Prostate gland (tissue), 2 donors: Measurements from ENCODE around the gene PRKAG3. TPM values are rescaled to one million over a fixed set of nuclear protein-coding genes. Genes with fewer than 3 reads are reported as not detected.

Experiments
- DNase-seq: peaks from one replicate; pipeline ENCODE4 v3.0.0-alpha.2; 2019; ENCODE audit warnings: low spot score
- H3K27ac ChIP-seq, 2 donors: fragments of 200-600 bp; sonication (generic); 2 replicates each; pipeline ENCODE4 v1.5.1; 2017 to 2019
- H3K27me3 ChIP-seq: fragments of 200-600 bp; sonication (generic); replicated peaks from 2 replicates; pipeline ENCODE4 v1.5.1; 2019; ENCODE audit not compliant: insufficient read depth
- H3K36me3 ChIP-seq, 2 donors: fragments of 200-600 bp; sonication (generic); 1 replicate in 1 of 2; 2 replicates in 1 of 2; pipeline versions ENCODE4 v1.5.1 to v1.8.1; 2017 to 2019
- H3K4me1 ChIP-seq: fragments of 200-600 bp; sonication (generic); replicated peaks from 2 replicates; pipeline ENCODE4 v1.5.1; 2019
- H3K4me3 ChIP-seq, 2 donors: fragments of 200-600 bp; sonication (generic); 2 replicates each; pipeline ENCODE4 v1.5.1; 2017 to 2019
- H3K9me3 ChIP-seq: fragments of 200-600 bp; sonication (generic); 2 replicates; pipeline ENCODE4 v1.5.1; 2017
- CTCF ChIP-seq, 4 experiments: fragments of 200-600 bp in 2 of 4; fragments of 450-650 bp in 2 of 4; sonication (generic) in 2 of 4; IDR thresholded peaks; 1 replicate in 3 of 4; 2 replicates in 1 of 4; pipeline ENCODE4 v1.5.1; 2016 to 2019; ENCODE audit warnings: antibody characterized with exemption in 4 of 4, mild to moderate bottlenecking in 2 of 4, moderate library complexity in 2 of 4
- POLR2A ChIP-seq: fragments of 450-650 bp; IDR thresholded peaks from one replicate; pipeline ENCODE4 v1.6.1; 2016; ENCODE audit warnings: antibody characterized with exemption, mild to moderate bottlenecking
- POLR2AphosphoS5 ChIP-seq: sonication (generic); formaldehyde crosslinking; IDR thresholded peaks from one replicate; pipeline ENCODE4 v1.6.1; 2017; ENCODE audit warnings: antibody characterized with exemption
- WGBS: methylation state at CpG from one replicate; pipeline ENCODE4 v1.1.5; 2018; 5-methylcytosine and 5-hydroxymethylcytosine counted together
- intact Hi-C: fragments of 100-400 bp; cut with DNase I; formaldehyde crosslinking; loops from one replicate; pipeline ENCODE4 v1.14.2; 2022
- total RNA-seq, 2 donors: library from RNA; depleted of rRNA; stranded (reverse); fragments of >200 nt; gene quantifications; one replicate each; pipeline ENCODE4 v1.1.0, GENCODE V29; 2016

Gene PRKAG3
- total RNA-seq, 2 donors from 2014 or later = 0.14 TPM; not detected in 1

- TF ChIP-seq CTCF (IDR thresholded peaks at IDR 0.05) = no peak
- no peaks in the 10 kb centered on the region for H3K27me3 ChIP-seq
- no peaks in the 10 kb centered on the region for H3K9me3 ChIP-seq
- WGBS = 97% methylated on average over 12 of the region's 12 CpGs
- no peak for DNase-seq
- H3K4me1 ChIP-seq = no peaks in the 10 kb centered on the region
- no peak overlapping the region for H3K27ac ChIP-seq
- peaks cover 5 to 12% of the 10 kb centered on the region in 2 donors for H3K36me3 ChIP-seq
- intact Hi-C loops = no loop called here
- H3K4me3 ChIP-seq = no peak overlapping the region
These were observed 22.1 kb downstream of the PRKAG3 start for GRCh38 chr2:218809515-218809914.

- TF ChIP-seq CTCF (IDR thresholded peaks at IDR 0.05) (no peak), POLR2A (no peak), POLR2AphosphoS5 (no peak)
- Histone ChIP-seq H3K27ac (peak overlapping the region in 1 of 2 donors; percentile 70), H3K4me1 (no peaks in the 10 kb centered on the region), H3K9me3 (no peaks in the 10 kb centered on the region), H3K27me3 (no peaks in the 10 kb centered on the region), H3K4me3 (no peak overlapping the region), H3K36me3 (peaks cover 0 to 5% of the 10 kb centered on the region in 2 donors)
- DNase-seq = no peak
- 86% methylated on average over 4 of the region's 4 CpGs for WGBS
- intact Hi-C loops = no loop called here
These were observed 24.0 kb downstream of the PRKAG3 start for GRCh38 chr2:218807626-218808025.

GRCh38 chr2:218806346-218806978, 25.1 kb downstream of the PRKAG3 start:
- DNase-seq = peak; percentile 68
- Histone ChIP-seq H3K36me3 (no peaks in the 10 kb centered on the region), H3K4me1 (no peaks in the 10 kb centered on the region), H3K27ac (peak overlapping the region; percentile 67 to 70), H3K27me3 (no peaks in the 10 kb centered on the region), H3K4me3 (no peak overlapping the region), H3K9me3 (no peaks in the 10 kb centered on the region)
- WGBS = 21% methylated on average over 10 of the region's 10 CpGs
- TF ChIP-seq POLR2AphosphoS5 (peak; percentile 87), POLR2A (no peak)
- intact Hi-C loops = no loop called here

GRCh38 chr2:218805627-218806026, 26.0 kb downstream of the PRKAG3 start:
- TF ChIP-seq POLR2A (no peak), POLR2AphosphoS5 (peak; percentile 59), CTCF (IDR thresholded peaks at IDR 0.05) (no peak)
- Histone ChIP-seq H3K27me3 (no peaks in the 10 kb centered on the region), H3K9me3 (no peaks in the 10 kb centered on the region), H3K27ac (peak overlapping the region; percentile 67 to 70), H3K4me1 (no peaks in the 10 kb centered on the region), H3K36me3 (no peaks in the 10 kb centered on the region), H3K4me3 (no peak overlapping the region)
- 0% methylated on average over 3 of the region's 3 CpGs for whole genome bisulfite sequencing
- intact Hi-C loops = no loop called here
- DNase-seq = peak; percentile 35

GRCh38 chr2:218804817-218805216, 26.8 kb downstream of the PRKAG3 start:
- no peaks in the 10 kb centered on the region for H3K27me3 ChIP-seq
- no peaks in the 10 kb centered on the region for H3K4me1 ChIP-seq
- no peaks in the 10 kb centered on the region for H3K9me3 ChIP-seq
- WGBS = 97% methylated on average over 1 of the region's 1 CpG
- DNase-seq = no peak
- no peak overlapping the region for H3K4me3 ChIP-seq
- intact Hi-C loops = no loop called here
- TF ChIP-seq POLR2AphosphoS5 = no peak
- TF ChIP-seq CTCF (IDR thresholded peaks at IDR 0.05) = no peak
- TF ChIP-seq POLR2A = no peak
- H3K36me3 ChIP-seq = no peaks in the 10 kb centered on the region
- H3K27ac ChIP-seq = no peak overlapping the region
